ENCODE measurements around the gene C11orf91. TPM values are rescaled to one million over a fixed set of nuclear protein-coding genes. Genes with fewer than 3 reads are reported as not detected.
"Not testable (repeated sequence)": the region's sequence is repeated elsewhere in the genome, so short reads cannot be mapped to it uniquely, and the experiment has no call there.

Gene C11orf91
- total RNA-seq, 1 experiment from 2014 or later = not detected

GRCh38 chr11:33725496-33725895 lies 24.9 kb upstream of the C11orf91 start:
- no peaks in the 10 kb centered on the region for H3K27me3 ChIP-seq

DNA sequence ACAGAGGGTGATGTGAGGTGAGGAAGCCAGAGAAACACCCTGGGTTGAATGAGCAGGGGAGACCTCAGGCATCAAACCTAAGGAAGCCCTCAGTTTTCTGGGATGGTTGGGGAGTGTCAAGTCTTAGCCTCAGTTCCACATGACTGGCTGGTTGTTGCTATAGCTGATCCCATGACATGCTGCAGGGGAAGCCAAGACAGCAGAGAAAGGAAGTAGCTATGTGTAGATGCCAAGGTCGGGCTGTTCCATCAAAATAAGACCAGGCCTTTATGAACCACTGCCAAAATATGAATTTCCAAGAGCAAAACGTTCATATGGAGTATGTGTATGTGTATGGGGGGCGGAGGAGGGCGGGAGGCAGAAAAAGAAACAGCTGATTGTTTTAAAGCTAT lies 24.0 kb upstream of the C11orf91 start:
- peak; percentile 59 for DNase-seq
- H3K4me3 ChIP-seq = no peak overlapping the region

More at GRCh38 chr11:33725496-33725895, 24.9 kb upstream of the C11orf91 start:
- Histone ChIP-seq H3K9me3 (peaks cover 4% of the 10 kb centered on the region; the same call in 1 of the 2 replicates), H3K36me3 (peaks cover 60% of the 10 kb centered on the region), H3K4me3 (no peak overlapping the region)
- DNase-seq = no peak

DNA sequence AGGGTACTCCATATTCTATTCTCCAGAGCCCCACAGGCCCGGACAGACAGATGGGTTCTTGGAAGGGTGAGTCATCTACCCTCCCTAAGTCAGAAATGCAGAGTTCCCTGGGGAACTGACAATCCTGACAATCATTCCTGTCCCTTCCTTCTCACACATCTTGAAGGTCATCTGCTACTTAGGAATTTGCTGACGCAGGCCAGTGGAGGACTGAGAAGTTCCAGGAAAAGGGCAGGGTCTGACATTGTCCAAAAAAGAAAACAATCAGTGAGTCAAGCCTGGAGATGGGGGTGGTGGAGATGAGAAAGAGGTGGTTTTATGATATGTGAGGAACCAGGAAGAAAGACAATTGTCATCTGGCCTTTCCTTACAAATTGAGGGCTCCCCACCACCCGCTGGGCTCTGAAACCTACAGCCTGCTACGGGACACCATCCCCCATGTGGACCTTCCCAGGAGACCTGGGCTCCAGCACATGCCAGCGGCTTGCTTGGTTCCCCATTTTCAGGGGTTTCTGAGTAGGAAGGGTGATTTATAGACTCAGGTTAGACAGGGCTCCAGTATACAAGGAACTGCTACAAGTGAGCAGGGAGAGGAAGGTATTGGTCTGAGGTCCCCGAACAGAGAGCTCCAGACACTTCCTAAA lies 22.7 kb upstream of the C11orf91 start:
- peaks cover 71% of the 10 kb centered on the region for H3K36me3 ChIP-seq
- H3K9me3 ChIP-seq = no peaks in the 10 kb centered on the region
- no peak overlapping the region for H3K4me3 ChIP-seq
- H3K27me3 ChIP-seq = no peaks in the 10 kb centered on the region
- peak; percentile 46 for DNase-seq

More for the DNA sequence above, 24.0 kb upstream of the C11orf91 start:
- Histone ChIP-seq H3K9me3 (peaks cover 4% of the 10 kb centered on the region; the same call in 1 of the 2 replicates), H3K36me3 (peaks cover 67% of the 10 kb centered on the region), H3K27me3 (no peaks in the 10 kb centered on the region)

- Histone ChIP-seq H3K4me3 (no peak overlapping the region), H3K9me3 (no peaks in the 10 kb centered on the region), H3K27me3 (no peaks in the 10 kb centered on the region), H3K36me3 (peaks cover 75% of the 10 kb centered on the region)
- DNase-seq = peak; percentile 31
These were observed 22.1 kb upstream of the C11orf91 start for GRCh38 chr11:33722590-33723234.

DNA sequence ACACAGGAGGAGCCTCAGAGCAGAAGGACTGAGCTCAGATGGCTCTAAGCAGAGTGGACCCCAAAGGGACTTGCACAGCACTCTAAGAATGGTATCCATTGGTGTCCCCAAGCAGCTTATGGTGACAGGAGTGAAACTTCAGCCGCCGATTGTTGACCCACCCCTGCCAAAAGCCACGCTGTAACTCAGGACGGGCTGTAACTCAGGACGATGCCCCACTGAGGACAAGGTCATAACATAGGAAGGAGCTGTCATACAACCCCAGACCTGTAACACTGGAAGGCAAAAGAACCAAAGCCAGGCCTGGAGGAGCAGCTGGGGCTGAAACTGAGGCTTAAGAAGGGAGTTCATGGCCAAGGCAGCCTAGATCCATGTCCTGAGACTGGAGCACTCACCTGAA lies 21.4 kb upstream of the C11orf91 start:
- no peak for DNase-seq
- Histone ChIP-seq H3K9me3 (no peaks in the 10 kb centered on the region), H3K27me3 (no peaks in the 10 kb centered on the region), H3K36me3 (peaks cover 82% of the 10 kb centered on the region), H3K4me3 (no peak overlapping the region)

DNA sequence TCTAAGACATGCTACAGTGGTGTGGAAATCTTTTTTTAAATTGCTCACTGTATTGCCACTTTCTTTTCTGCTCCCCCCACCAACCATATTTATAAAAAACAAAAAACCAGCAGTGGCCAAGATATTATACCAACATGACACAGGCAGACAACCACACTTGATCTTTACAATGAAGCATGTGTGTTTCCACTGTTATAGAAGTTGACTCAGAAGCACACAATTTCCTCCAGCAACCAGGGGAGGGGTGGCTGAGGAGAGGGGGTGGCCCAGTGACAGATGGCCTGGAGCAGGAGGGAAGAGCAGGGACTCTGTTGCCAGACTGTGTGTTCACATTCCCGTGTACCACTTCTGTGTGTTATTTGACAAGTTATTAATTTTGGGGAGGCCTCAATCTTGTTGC lies 20.8 kb upstream of the C11orf91 start:
- Histone ChIP-seq H3K4me3 (no peak overlapping the region), H3K36me3 (peaks cover 86% of the 10 kb centered on the region), H3K27me3 (no peaks in the 10 kb centered on the region), H3K9me3 (no peaks in the 10 kb centered on the region)
- peak; percentile 37 for DNase-seq

- no peak for DNase-seq
- Histone ChIP-seq H3K36me3 (peaks cover 92% of the 10 kb centered on the region), H3K27me3 (no peaks in the 10 kb centered on the region), H3K4me3 (no peak overlapping the region), H3K9me3 (no peaks in the 10 kb centered on the region)
These were observed 19.0 kb upstream of the C11orf91 start for GRCh38 chr11:33719587-33719986.

DNA sequence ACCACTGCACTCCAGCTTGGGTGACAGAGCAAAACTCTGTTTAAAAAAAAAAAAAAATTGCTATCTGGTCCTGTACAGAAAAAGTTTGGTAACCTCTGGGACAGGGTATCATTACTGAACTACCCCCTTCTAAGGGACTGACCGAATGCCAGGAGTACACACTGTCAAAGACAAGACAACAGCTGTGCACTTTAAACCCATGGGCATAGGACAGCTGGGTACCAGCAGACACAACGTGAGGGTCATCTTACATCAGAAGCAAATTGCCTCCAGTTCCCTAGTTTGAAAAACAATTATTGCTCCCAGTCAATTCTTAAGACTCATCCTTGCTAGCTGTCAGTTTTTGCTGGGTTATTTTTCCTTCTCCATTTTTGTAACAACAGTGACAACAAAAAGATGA lies 17.8 kb upstream of the C11orf91 start:
- Histone ChIP-seq H3K9me3 (no peaks in the 10 kb centered on the region), H3K4me3 (no peak overlapping the region), H3K36me3 (peaks cover 92% of the 10 kb centered on the region), H3K27me3 (no peaks in the 10 kb centered on the region)
- no peak for DNase-seq

DNA sequence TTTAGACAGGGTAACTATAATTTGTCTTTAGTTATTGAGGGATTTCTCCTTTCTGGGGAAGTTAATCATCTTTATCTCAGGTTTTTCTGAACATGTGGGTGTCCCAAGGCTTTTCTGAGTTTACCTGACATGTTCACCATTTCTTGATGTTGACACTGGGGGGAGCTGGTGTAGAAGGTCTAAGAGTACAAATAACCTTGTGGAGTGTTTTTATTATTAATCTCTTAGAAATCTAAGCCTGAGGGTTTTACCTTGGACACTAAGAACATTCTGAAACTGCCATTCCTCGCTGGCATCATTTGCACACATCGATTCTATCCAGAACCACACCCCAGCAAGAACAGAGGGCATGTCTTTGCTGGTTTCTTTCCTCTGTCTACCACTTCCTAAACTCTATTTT lies 15.6 kb upstream of the C11orf91 start:
- H3K4me3 ChIP-seq = no peak overlapping the region
- DNase-seq = no peak
- no peaks in the 10 kb centered on the region for H3K9me3 ChIP-seq
- H3K27me3 ChIP-seq = no peaks in the 10 kb centered on the region
- peaks cover 92% of the 10 kb centered on the region for H3K36me3 ChIP-seq

DNA sequence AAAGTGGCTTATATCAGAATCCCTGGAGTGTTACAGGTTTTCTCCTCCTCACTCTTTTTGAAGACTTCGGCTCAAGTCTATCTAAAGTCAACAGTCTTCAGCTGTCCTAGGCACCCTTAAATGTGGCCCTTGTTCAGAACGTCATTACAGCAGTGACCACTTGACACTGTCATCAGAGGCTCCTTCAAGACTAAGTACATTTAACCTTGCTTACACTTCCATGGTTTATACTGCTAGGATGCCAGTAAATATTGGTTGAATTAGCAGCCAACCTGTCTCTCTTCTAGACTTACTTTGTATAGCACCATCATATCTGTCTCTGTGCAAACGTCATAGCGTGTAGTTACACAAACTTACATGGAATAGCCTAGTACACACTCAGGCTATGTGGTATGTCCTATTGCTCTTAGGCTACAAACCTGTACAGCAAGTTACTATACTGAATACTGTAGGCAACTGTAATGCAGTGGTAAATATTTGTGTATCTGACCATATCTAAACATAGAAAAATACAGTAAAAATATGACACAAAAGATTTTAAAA lies 13.3 kb upstream of the C11orf91 start:
- DNase-seq = no peak
- no peaks in the 10 kb centered on the region for H3K27me3 ChIP-seq
- no peak overlapping the region for H3K4me3 ChIP-seq
- H3K9me3 ChIP-seq = no peaks in the 10 kb centered on the region
- peaks cover 90% of the 10 kb centered on the region for H3K36me3 ChIP-seq

GRCh38 chr11:33713151-33713855 lies 12.7 kb upstream of the C11orf91 start:
- H3K9me3 ChIP-seq = no peaks in the 10 kb centered on the region
- no peak for DNase-seq
- H3K36me3 ChIP-seq = peaks cover 89% of the 10 kb centered on the region
- H3K4me3 ChIP-seq = no peak overlapping the region
- no peaks in the 10 kb centered on the region for H3K27me3 ChIP-seq

DNA sequence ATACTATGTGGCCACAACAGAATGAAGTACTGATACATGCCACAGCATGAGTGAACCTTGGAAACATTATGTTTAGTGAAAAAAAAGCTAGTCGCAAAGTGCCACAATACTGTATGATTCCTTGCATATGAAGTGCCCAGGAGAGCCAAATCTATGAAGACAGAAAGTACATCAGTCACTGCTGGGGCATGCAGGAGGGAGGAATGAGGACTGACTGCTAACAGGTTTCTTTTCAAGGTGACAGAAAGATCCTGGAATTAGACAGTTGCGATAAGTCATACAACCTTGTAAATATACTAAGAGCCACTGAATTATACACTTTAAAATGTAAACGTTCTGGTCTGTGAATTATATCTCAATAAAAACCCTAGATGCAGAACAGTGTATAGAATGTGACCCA lies 11.8 kb upstream of the C11orf91 start:
- Histone ChIP-seq H3K9me3 (no peaks in the 10 kb centered on the region), H3K36me3 (peaks cover 88% of the 10 kb centered on the region)
- no peak for DNase-seq

GRCh38 chr11:33709466-33709865 lies 8.8 kb upstream of the C11orf91 start:
- Histone ChIP-seq H3K27me3 (no peaks in the 10 kb centered on the region), H3K9me3 (no peaks in the 10 kb centered on the region), H3K36me3 (peaks cover 93% of the 10 kb centered on the region), H3K4me3 (no peak overlapping the region)
- no peak for DNase-seq

More for the DNA sequence above, 11.8 kb upstream of the C11orf91 start:
- no peaks in the 10 kb centered on the region for H3K27me3 ChIP-seq
- H3K4me3 ChIP-seq = no peak overlapping the region

DNA sequence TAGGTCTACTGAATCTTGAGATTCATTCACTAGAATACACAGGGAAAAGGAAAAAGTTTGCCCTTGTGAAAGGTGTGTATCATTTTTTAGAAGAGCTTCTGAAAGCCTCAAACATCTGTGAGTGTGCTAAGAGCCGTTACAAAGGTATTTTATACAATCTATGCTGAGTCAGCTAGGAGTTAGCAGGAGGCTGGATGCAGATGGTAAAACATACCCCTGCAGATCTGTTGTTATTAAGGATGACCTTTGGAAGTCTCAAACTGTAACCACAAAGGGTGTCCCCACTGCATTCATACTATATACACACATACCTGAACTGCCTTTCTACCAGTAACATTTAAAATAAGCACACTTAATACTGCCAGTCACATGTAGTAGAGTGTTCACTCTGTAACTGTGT lies 8.4 kb upstream of the C11orf91 start:
- Histone ChIP-seq H3K27me3 (no peaks in the 10 kb centered on the region), H3K4me3 (no peak overlapping the region), H3K9me3 (no peaks in the 10 kb centered on the region), H3K36me3 (peaks cover 94% of the 10 kb centered on the region)
- DNase-seq = no peak

- H3K36me3 ChIP-seq = peaks cover 86% of the 10 kb centered on the region
- not testable (repeated sequence) for H3K4me3 ChIP-seq, H3K9me3 ChIP-seq, H3K27me3 ChIP-seq, DNase-seq
These were observed 7.2 kb upstream of the C11orf91 start for GRCh38 chr11:33707831-33708230.

- Histone ChIP-seq H3K36me3 (peaks cover 77% of the 10 kb centered on the region), H3K27me3 (no peaks in the 10 kb centered on the region), H3K4me3 (no peak overlapping the region), H3K9me3 (no peaks in the 10 kb centered on the region)
- DNase-seq = no peak
These were observed 6.3 kb upstream of the C11orf91 start for GRCh38 chr11:33706966-33707365.

- no peak overlapping the region for H3K4me3 ChIP-seq
- no peaks in the 10 kb centered on the region for H3K9me3 ChIP-seq
- H3K27me3 ChIP-seq = no peaks in the 10 kb centered on the region
- H3K36me3 ChIP-seq = peaks cover 73% of the 10 kb centered on the region
- DNase-seq = no peak
These were observed 5.9 kb upstream of the C11orf91 start for GRCh38 chr11:33706546-33706945.
